Right hindlimb (tissue), 1 donor: ENCODE results near the gene IGSF6.
"Not testable (repeated sequence)": the region's sequence is repeated elsewhere in the genome, so short reads cannot be mapped to it uniquely, and the experiment has no call there.

ENCODE experiments used
- DNase-seq: peaks from one replicate; pipeline ENCODE4 v3.0.0-alpha.2; 2018

Gene IGSF6

GRCh38 chr16:21651515-21651914 is 893 bp downstream of the IGSF6 start:
- DNase-seq, result no peak

- no peak for DNase-seq
Measured at GRCh38 chr16:21650521-21650920, 1.9 kb downstream of the IGSF6 start.

GRCh38 chr16:21649826-21650406 is 2.5 kb downstream of the IGSF6 start:
- not testable (repeated sequence) for DNase-seq

- no peak for DNase-seq
Measured at GRCh38 chr16:21647562-21648164, 4.7 kb downstream of the IGSF6 start.

GRCh38 chr16:21646721-21647561 is 5.5 kb downstream of the IGSF6 start:
- no peak for DNase-seq

- DNase-seq, result no peak
Measured at GRCh38 chr16:21646091-21646490, 6.3 kb downstream of the IGSF6 start.

GRCh38 chr16:21645261-21645721 is 7.1 kb downstream of the IGSF6 start:
- DNase-seq, result no peak

- no peak for DNase-seq
Measured at GRCh38 chr16:21644674-21645073, 7.7 kb downstream of the IGSF6 start.

- no peak for DNase-seq
Measured at GRCh38 chr16:21643785-21644184, 8.6 kb downstream of the IGSF6 start.

- no peak for DNase-seq
Measured at GRCh38 chr16:21642861-21643260, 9.5 kb downstream of the IGSF6 start.

GRCh38 chr16:21641916-21642315 is 10.5 kb downstream of the IGSF6 start:
- no peak for DNase-seq

- no peak for DNase-seq
Measured at GRCh38 chr16:21639493-21639892, 12.9 kb downstream of the IGSF6 start.

- no peak for DNase-seq
Measured at GRCh38 chr16:21638573-21638975, 13.8 kb downstream of the IGSF6 start.

GRCh38 chr16:21637032-21637968 is 15.1 kb downstream of the IGSF6 start:
- DNase-seq, result no peak

GRCh38 chr16:21635694-21636093 is 16.7 kb downstream of the IGSF6 start:
- DNase-seq, result not testable (repeated sequence)

GRCh38 chr16:21634216-21634615 is 18.2 kb downstream of the IGSF6 start:
- no peak for DNase-seq

- not testable (repeated sequence) for DNase-seq
Measured at GRCh38 chr16:21631951-21632575, 20.3 kb downstream of the IGSF6 start.

GRCh38 chr16:21631376-21631775 is 21.0 kb downstream of the IGSF6 start:
- DNase-seq, result not testable (repeated sequence)

GRCh38 chr16:21630866-21631265 is 21.5 kb downstream of the IGSF6 start:
- DNase-seq, result not testable (repeated sequence)

- DNase-seq, result not testable (repeated sequence)
Measured at GRCh38 chr16:21629616-21630539, 22.5 kb downstream of the IGSF6 start.

GRCh38 chr16:21628772-21629171 is 23.6 kb downstream of the IGSF6 start:
- no peak for DNase-seq
